Loucy (cell line): Measurements from ENCODE around the gene LRBA.

Experiments
- EZH2phosphoT487 ChIP-seq: fragments of 200-600 bp; IDR thresholded peaks from 2 replicates; pipeline ENCODE4 v1.6.1; 2018; ENCODE audit warnings: antibody characterized with exemption, mild to moderate bottlenecking, moderate library complexity, borderline replicate concordance
- TF ChIP-seq, protein P1 (sequence below): fragments of 200-600 bp; sonication (generic); conservative IDR thresholded peaks from 2 replicates; pipeline ENCODE4 v1.5.1; 2014; ENCODE audit warnings: mild to moderate bottlenecking, antibody characterized with exemption, low read length

DNA sequence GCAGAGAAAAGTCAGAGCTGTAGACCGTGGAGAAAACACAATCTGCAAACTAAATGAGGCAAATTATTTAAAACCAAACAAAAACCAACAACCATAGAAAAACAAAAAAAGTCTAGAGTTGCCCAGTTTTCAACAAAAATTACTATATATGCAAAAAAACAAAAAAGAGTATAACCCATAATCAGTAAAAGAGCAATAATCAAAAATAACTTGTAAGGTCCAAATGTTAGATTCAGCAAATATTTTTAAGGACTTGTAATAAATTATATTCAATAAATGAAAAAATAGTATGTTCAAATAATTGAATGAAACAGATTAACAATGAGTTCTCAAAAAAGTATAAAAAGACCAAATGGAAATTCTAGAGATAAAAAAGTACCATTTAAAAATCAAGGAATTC lies 130.5 kb downstream of the LRBA start:
- TF ChIP-seq, protein P1, sequence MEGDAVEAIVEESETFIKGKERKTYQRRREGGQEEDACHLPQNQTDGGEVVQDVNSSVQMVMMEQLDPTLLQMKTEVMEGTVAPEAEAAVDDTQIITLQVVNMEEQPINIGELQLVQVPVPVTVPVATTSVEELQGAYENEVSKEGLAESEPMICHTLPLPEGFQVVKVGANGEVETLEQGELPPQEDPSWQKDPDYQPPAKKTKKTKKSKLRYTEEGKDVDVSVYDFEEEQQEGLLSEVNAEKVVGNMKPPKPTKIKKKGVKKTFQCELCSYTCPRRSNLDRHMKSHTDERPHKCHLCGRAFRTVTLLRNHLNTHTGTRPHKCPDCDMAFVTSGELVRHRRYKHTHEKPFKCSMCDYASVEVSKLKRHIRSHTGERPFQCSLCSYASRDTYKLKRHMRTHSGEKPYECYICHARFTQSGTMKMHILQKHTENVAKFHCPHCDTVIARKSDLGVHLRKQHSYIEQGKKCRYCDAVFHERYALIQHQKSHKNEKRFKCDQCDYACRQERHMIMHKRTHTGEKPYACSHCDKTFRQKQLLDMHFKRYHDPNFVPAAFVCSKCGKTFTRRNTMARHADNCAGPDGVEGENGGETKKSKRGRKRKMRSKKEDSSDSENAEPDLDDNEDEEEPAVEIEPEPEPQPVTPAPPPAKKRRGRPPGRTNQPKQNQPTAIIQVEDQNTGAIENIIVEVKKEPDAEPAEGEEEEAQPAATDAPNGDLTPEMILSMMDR = no peak
- TF ChIP-seq EZH2phosphoT487 = no peak
